NT2/D1 (cell line): ENCODE results near the gene BICDL2.
"Not testable (repeated sequence)": the region's sequence is repeated elsewhere in the genome, so short reads cannot be mapped to it uniquely, and the experiment has no call there.

Experiments
- SUZ12 ChIP-seq: IDR thresholded peaks from 2 replicates; pipeline ENCODE4 v1.6.1; 2011; ENCODE audit not compliant: insufficient read length, insufficient read depth; ENCODE audit errors: extremely low read depth
- YY1 ChIP-seq: IDR thresholded peaks from 2 replicates; pipeline ENCODE4 v1.6.1; 2011; ENCODE audit not compliant: insufficient read length, insufficient read depth
- ZNF274 ChIP-seq: IDR thresholded peaks from 2 replicates; pipeline ENCODE4 v1.6.1; 2011; ENCODE audit warnings: mild to moderate bottlenecking, low read depth, low read length

GRCh38 chr16:3055734-3056115, 19.0 kb upstream of the BICDL2 start:
- TF ChIP-seq YY1, SUZ12, ZNF274: not testable (repeated sequence)
